Frontal cortex (tissue), 4 donors: ENCODE results near the gene CBLC. TPM values are rescaled to one million over a fixed set of nuclear protein-coding genes. Genes with fewer than 3 reads are reported as not detected.

Source experiments
- DNase-seq, 2 donors: peaks; one replicate each; pipeline ENCODE4 v3.0.0; 2012; ENCODE audit warnings: low spot score in 2 of 2
- FAIRE-seq: peaks from 2 replicates; lab custom pipeline; 2012; peaks lifted over from hg19 to GRCh38; lab: Jason Lieb, UNC
- total RNA-seq: library from RNA; depleted of rRNA; stranded (reverse); fragments of >200 nt; gene quantifications from one replicate; pipeline ENCODE4 v1.2.3, GENCODE V29; 2014
- donor health status: control.
- donor health status: control.
- donor health status: control.

The CBLC gene
- not detected for total RNA-seq

- DNase-seq (no peak), FAIRE-seq (no peak)
Measured at GRCh38 chr19:44777715-44778347, at the start of gene CBLC. Gene CBLC, plus strand, starts transcription at chr19:44777890. Its CDS starts 42 bp downstream, at chr19:44777932.

GRCh38 chr19:44728178-44728577, 49.5 kb upstream of the CBLC start:
- DNase-seq (no peak), FAIRE-seq (no peak)

DNA sequence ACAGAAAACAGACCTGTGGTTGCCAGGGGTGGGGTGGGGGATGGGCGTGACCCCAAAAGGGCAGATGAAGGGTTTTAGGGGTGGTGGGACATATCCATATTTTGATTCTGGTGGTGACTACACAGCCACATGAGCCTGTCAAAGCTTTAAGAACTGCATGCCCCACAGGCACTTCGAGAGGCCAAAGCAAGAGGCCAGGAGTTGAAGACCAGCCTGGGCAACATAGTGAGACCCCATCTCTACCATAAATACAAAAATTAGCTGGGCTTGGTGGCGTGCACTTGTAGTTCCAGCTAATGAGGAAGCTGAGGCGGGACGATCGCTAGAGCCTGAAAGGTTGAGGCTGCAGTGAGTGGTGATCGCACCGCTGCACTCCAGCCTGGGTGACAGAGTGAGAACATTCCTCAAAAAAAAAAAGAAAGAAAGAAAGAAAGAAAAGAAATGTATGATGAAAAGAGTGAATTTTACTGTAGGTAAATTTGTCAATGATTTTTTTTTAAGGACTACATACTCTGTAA, 48.1 kb upstream of the CBLC start:
- DNase-seq (no peak), FAIRE-seq (no peak)

GRCh38 chr19:44731081-44731480, 46.6 kb upstream of the CBLC start:
- FAIRE-seq (no peak), DNase-seq (no peak)

- FAIRE-seq (no peak), DNase-seq (no peak)
Measured at GRCh38 chr19:44731622-44732021, 46.1 kb upstream of the CBLC start.

DNA sequence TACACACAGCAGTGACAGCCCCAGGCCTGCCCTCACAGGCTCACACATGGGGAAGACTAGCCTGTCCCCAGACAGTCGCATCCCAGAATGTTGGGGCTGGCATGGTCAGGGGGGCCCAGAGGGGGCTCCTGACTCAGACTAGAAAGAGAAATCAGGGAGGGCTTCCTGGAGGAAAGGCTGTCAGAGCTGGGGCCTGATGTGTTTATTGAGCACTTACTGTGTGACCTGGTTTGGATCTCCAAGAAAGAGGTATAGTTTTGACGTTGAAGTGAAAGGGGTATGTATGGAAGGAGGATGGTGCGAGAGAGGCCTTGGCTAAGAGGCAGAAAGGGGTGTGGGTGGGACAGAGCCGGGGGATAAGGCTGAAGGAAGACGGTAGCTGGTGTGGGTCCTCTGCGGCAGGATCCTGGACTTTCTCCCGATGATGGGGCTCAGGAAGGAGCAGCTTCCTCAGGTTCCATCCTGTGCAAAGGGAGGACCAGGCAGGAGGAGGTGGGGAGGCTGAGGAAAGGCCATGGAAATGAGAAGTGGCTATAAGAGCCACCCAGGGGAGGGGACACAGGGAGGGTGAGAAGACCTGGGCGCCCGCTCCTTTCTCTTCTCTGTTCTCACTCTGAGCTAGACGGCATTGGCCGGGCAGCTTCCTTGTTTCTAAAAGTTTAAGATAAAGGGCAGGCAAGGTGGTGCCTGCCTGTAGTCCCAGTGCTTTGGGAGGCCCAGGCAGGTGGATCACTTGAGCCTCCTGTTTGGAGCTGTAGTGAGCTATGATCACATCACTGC, 45.3 kb upstream of the CBLC start:
- FAIRE-seq (no peak), DNase-seq (no peak)

- no peak for DNase-seq
- no peak for FAIRE-seq
Measured at GRCh38 chr19:44734357-44734756, 43.3 kb upstream of the CBLC start.

GRCh38 chr19:44735011-44735410, 42.7 kb upstream of the CBLC start:
- FAIRE-seq: no peak
- no peak for DNase-seq

DNA sequence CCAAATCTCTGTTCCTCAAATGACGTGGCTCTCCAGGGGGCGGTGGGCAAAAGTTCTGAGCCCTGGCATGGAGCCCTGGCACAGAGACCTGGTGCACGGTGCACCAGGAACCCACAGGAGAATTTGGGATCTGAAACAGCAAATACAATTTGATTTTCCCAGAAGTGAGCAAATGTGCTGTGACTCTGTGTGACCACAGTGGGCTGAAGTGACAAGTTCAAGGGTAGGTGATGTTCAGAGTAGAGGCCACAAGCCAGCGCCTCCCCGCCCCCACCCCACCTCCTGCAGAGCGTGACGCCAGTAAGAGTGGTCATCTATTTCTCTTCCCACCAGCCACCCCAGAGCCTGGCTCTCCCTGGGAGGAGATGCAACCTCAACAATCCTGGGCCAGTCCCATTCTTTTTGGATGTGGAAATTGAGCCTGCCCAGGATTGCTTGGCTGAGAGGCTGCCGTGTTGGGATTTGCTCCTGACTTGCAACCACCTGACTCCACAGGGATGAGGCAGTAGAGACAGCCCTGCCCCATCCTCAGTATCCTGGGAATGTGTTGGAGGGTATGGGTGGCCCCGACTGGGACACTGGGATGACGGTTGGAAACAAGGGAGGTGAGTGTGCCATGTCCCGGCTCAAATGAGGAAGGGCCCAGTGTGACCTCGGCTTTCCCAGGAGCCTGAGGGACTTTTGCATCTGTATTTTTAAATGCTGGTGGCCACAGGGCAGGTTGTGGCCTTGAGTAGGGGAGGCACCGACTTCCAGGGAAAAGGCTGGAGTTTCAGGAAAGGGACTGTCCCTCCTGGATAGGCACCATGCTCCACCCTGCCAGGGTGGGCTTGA, 40.2 kb upstream of the CBLC start:
- FAIRE-seq (no peak), DNase-seq (no peak)

GRCh38 chr19:44738136-44738535, 39.6 kb upstream of the CBLC start:
- FAIRE-seq (no peak), DNase-seq (no peak)

DNA sequence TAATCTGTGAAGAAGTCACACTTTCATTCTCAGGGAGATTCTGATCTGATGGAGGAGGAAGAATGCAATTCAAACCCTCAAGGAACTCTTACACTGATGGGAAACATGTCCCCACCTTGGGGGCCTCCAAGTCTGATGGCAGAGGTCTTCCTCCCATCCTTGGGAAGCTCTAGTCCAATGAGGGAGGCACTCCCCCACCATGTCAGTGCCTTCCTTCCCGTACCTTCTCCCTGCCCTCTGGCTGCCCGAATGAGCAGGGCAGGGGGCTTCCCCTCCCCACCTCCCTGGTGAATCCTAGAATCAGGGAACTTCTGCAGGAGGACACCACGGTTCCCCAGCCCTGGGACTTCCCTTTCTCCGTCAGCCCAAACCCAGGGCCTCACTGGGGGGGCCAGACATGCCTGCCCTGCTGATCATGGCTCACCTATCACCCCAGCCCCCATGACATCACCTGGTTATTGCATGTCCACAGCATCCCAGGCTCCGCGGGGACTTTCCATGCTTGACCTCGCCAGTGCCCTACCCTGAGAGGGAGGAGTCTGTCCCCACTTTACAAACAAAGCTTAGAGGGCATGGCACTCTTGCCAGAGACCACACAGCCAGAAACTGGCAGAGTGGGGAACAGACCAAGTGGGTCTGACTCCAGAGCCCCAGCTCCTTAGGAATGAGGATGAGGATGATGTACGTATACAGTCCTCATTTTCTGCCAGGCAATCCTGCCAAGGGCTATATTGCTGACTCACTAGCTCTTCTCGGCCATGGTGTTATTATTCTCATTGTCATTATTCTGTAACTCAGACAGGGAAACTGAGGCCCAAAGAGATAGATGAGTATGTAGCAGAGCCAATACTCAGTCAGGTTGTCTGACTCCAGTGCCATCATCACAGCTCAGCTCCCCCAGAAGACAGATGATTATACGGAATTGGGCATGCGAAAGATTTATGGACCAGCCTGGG, 38.8 kb upstream of the CBLC start:
- DNase-seq (no peak), FAIRE-seq (no peak)

- FAIRE-seq (no peak), DNase-seq (no peak)
Measured at GRCh38 chr19:44740351-44740824, 37.3 kb upstream of the CBLC start.

DNA sequence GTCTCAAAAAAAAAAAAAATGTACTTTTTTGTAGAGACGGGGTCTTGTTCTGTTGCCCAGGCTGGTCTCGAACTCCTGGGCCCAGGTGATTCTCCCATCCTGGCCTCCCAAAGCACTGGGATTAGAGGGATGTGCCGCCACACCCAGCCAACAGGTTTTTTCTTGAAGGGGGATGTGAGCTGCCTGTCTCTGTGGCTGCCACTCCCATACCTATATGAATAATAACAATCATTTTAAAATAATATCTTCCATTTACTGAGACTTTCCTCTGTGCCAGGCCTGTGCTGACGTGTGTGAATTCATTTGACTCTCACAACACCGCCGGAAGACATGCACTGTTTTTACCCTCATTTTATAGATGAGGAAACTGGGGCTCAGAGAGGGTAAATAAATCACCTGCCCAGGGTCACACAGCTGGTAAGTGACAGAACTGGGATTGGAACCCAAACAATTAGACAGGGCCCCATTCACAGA, 36.4 kb upstream of the CBLC start:
- DNase-seq (no peak), FAIRE-seq (no peak)

DNA sequence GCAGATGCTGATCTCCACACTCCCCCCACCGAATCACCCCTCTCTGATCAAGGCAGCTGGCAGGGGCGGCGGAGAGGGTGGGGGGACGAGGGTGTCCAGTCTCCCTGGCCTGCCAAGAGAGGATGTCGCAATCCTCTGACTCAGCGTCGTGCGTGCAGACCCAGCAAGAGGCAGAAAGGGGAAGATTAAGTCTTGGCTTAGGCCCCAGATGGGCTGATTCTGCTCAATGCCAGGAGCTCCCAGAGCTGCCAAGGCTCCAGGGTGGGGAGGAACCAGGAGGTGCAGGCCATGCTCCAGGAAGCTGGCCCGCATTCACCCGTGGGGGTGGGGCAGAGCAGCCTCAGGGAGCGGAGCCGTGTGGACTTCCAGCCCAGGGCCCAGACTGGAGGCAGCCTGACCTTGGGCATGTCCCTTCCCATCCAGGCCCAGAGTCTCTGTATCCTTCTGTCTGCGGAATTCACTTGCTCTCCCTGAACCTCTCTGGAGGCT, 35.8 kb upstream of the CBLC start:
- peak; percentile 63 to 85 for DNase-seq
- FAIRE-seq: no peak

DNA sequence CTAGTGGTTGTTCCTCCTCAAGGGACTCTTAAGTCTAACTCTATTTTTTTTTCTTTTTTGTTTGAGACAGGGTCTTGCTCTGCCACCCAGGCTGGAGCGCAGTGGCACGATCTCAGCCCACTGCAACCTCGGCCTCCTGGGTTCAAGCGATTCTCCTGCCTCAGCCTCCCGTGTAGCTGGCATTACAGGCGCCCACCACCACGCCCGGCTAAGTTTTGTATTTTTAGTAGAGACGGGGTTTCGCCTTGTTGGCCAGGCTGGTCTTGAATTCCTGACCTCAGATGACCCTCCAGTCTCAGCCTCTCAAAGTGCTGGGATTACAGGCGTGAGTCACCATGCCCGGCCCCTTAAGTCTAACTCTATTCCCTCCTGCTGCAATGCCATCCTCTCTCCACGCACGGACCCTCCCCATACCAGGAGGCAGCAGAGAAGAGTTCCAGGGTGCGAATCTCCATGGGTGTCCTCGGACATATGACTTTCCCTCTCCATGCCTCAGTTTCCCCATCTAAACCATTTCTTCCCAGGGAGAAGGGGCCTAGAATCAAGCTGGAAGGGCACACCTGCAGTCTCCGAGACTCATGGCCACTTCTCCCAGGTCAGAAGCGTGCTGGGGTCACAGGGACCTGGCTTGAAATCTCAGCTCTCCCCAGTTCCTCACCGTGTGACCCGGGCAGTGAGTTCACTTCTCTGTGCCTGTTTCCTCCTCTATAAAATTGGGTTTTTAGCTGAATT, 35.2 kb upstream of the CBLC start:
- no peak for FAIRE-seq
- no peak for DNase-seq

DNA sequence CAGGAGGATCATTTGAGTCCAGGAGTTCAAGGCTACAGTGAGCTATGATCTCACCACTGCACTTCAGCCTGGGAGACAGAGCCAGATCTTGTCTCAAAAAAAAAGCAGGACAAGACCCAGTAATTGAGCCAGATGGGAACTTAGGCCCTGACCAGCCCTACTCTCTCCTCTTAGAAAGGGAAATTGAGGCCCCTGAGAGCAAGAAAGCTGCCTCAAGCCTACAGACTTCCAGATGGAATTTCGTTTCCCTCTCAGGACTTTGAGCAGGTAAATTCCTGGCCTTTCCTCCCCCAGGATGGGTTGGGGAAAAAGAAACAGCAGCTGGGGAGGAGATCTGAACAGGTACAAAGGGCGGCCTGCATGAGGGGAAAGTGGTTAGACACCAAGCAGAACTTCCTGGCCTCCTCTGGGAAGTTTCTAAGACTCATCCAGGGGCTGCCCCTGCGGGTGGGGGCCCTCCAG, 32.8 kb upstream of the CBLC start:
- FAIRE-seq (no peak), DNase-seq (no peak)

DNA sequence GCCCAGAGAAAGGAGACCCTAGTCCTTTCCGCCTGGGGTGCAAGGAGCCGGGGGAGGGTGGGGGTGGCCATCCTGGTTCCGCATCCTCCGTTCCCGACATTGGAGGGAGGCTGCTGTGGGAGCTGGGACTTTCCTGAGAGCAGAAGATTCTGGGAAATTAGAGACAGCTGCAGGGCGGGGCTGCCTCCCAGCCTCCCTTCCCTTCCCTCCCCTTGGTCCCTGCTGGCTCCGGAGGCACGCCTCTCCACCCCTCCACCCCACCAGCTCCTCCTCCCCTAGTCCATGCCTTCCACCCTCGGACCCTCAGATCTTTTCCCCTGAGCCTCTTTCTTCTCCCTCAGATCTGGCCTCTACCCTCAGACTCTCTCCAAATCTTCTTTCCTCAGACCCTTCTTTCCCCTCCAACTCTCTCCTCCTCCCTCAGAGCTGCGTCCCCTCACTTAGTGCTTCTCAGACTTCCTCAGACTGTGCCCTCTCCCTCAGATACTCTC, 32.3 kb upstream of the CBLC start:
- DNase-seq: no peak

More for the DNA sequence above, 32.3 kb upstream of the CBLC start:
- FAIRE-seq: no peak
